ENCODE results near the gene KCNMA1. TPM values are rescaled to one million over a fixed set of nuclear protein-coding genes. Genes with fewer than 3 reads are reported as not detected.

KCNMA1 gene
- total RNA-seq, 1 donor from 2014 or later = 0.21 TPM

GRCh38 chr10:77052593-77052992 is 585.0 kb downstream of the KCNMA1 start:
- H3K27me3 Mint-ChIP-seq (ENCODE audit: low read depth) = peaks cover 1% of the 10 kb centered on the region
- no peaks in the 10 kb centered on the region for H3K36me3 Mint-ChIP-seq (ENCODE audit: low read depth)
- H3K9me3 Mint-ChIP-seq = no peaks in the 10 kb centered on the region
- DNase-seq (ENCODE audit: low spot score) = no peak
- no peak overlapping the region for H3K27ac Mint-ChIP-seq
- intact Hi-C loops (cut with micrococcal nuclease) = no loop called here
- no peak overlapping the region for H3K4me3 Mint-ChIP-seq (ENCODE audit: low read depth)
- H3K4me1 Mint-ChIP-seq (ENCODE audit: low read depth) = peaks cover 11% of the 10 kb centered on the region

DNA sequence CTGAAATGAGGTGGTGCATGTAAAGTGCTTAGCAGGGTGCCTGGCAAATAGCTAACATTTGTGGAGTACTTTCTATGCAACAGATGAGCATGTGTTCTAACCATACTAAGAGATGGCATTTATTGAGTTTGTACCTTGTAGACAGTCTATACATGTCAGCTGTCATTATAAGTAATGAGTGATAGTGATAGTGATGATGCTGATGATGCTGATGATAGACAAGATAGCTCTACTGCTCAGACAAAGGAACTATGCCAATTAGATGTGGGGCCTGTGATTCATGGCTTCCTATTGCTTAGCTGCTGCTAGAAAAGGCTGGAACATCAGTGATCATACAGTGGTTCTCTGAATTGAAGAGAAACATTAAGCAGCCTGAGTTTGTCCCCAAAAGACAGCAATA is 585.8 kb downstream of the KCNMA1 start:
- H3K27ac Mint-ChIP-seq = no peak overlapping the region
- peaks cover 11% of the 10 kb centered on the region for H3K4me1 Mint-ChIP-seq (ENCODE audit: low read depth)
- no peak for DNase-seq (ENCODE audit: low spot score)
- no peak overlapping the region for H3K4me3 Mint-ChIP-seq (ENCODE audit: low read depth)
- no peaks in the 10 kb centered on the region for H3K36me3 Mint-ChIP-seq (ENCODE audit: low read depth)
- peaks cover 3% of the 10 kb centered on the region for H3K27me3 Mint-ChIP-seq (ENCODE audit: low read depth)
- H3K9me3 Mint-ChIP-seq = no peaks in the 10 kb centered on the region
- intact Hi-C loops (cut with micrococcal nuclease) = no loop called here

DNA sequence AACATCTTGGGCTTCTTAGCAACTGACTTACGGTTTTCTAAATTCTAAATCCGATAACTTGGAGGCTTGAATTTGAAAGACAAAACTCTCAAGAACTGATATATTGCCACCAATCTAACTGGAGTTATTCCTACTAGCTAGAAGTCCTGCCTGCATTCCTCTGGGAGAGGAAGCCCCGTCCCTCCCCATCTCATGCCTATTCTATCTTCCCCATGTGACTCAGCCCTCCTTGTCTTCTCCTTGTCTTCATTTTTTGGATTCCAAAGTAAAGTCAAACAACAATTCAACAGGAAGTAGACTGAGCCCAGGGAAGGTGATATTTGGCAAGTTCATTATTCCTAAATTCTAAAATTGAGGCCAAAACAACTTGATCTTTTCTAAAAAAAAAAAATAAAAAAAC is 587.7 kb downstream of the KCNMA1 start:
- H3K4me3 Mint-ChIP-seq (ENCODE audit: low read depth) = no peak overlapping the region
- intact Hi-C loops (cut with micrococcal nuclease) = no loop called here

GRCh38 chr10:77049146-77049545 is 588.5 kb downstream of the KCNMA1 start:
- Mint-ChIP-seq H3K9me3 (no peaks in the 10 kb centered on the region), H3K4me3 (ENCODE audit: low read depth) (no peak overlapping the region), H3K27ac (no peak overlapping the region), H3K36me3 (ENCODE audit: low read depth) (no peaks in the 10 kb centered on the region), H3K4me1 (ENCODE audit: low read depth) (peaks cover 11% of the 10 kb centered on the region), H3K27me3 (ENCODE audit: low read depth) (peaks cover 12% of the 10 kb centered on the region)
- DNase-seq (ENCODE audit: low spot score) = no peak
- intact Hi-C loops (cut with micrococcal nuclease) = no loop called here

More for the DNA sequence above, 587.7 kb downstream of the KCNMA1 start:
- no peak overlapping the region for H3K27ac Mint-ChIP-seq
- DNase-seq (ENCODE audit: low spot score) = no peak
- H3K36me3 Mint-ChIP-seq (ENCODE audit: low read depth) = no peaks in the 10 kb centered on the region
- no peaks in the 10 kb centered on the region for H3K9me3 Mint-ChIP-seq
- peaks cover 11% of the 10 kb centered on the region for H3K4me1 Mint-ChIP-seq (ENCODE audit: low read depth)
- H3K27me3 Mint-ChIP-seq (ENCODE audit: low read depth) = peaks cover 9% of the 10 kb centered on the region

DNA sequence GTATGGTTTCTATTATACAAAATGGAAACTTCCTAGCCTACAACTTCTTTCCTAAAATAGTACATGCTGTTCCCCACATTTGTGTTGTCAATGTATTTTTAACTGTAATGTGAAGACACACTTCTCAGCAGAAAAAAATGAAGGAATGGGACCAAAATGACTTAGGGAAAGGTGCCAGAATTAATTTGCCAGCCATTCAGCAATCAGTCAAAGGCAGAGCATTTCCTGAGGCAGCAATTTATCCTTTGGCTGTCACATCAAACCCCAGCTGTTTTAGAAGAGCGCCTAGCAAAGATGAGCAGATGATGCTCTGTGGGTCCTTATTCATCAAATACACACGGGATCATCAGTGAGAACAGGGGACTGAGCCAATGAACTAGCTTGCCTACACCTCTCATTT is 592.5 kb downstream of the KCNMA1 start:
- peaks cover 6% of the 10 kb centered on the region for H3K4me1 Mint-ChIP-seq (ENCODE audit: low read depth)
- intact Hi-C loops (cut with micrococcal nuclease) = no loop called here
- H3K27ac Mint-ChIP-seq = no peak overlapping the region
- no peak overlapping the region for H3K4me3 Mint-ChIP-seq (ENCODE audit: low read depth)
- no peaks in the 10 kb centered on the region for H3K36me3 Mint-ChIP-seq (ENCODE audit: low read depth)
- no peaks in the 10 kb centered on the region for H3K9me3 Mint-ChIP-seq
- DNase-seq (ENCODE audit: low spot score) = no peak
- peaks cover 16% of the 10 kb centered on the region for H3K27me3 Mint-ChIP-seq (ENCODE audit: low read depth)

DNA sequence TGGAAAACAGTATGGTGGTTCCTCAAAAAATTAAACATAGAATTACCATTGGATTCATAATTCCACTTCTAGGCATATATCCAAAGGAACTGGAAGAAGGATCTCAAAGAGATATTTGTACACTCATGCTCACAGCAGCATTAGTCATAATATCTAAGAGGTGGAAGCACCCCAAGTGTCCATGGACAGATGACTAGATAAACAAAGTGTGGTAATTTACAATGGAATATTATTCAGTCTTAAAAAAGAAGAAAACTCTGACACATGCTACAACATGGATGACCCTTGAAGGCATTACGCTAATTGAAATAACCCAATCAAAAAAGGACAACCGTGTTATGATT is 594.2 kb downstream of the KCNMA1 start:
- Mint-ChIP-seq H3K9me3 (no peaks in the 10 kb centered on the region), H3K4me1 (ENCODE audit: low read depth) (peaks cover 6% of the 10 kb centered on the region), H3K36me3 (ENCODE audit: low read depth) (no peaks in the 10 kb centered on the region), H3K27me3 (ENCODE audit: low read depth) (peaks cover 16% of the 10 kb centered on the region), H3K4me3 (ENCODE audit: low read depth) (no peak overlapping the region), H3K27ac (no peak overlapping the region)
- intact Hi-C loops (cut with micrococcal nuclease) = no loop called here
- no peak for DNase-seq (ENCODE audit: low spot score)

- Mint-ChIP-seq H3K4me3 (ENCODE audit: low read depth) (no peak overlapping the region), H3K36me3 (ENCODE audit: low read depth) (no peaks in the 10 kb centered on the region), H3K27me3 (ENCODE audit: low read depth) (peaks cover 16% of the 10 kb centered on the region), H3K9me3 (no peaks in the 10 kb centered on the region), H3K27ac (no peak overlapping the region), H3K4me1 (ENCODE audit: low read depth) (peaks cover 6% of the 10 kb centered on the region)
- intact Hi-C loops (cut with micrococcal nuclease) = no loop called here
- no peak for DNase-seq (ENCODE audit: low spot score)
These were observed 594.7 kb downstream of the KCNMA1 start for GRCh38 chr10:77042706-77043419.

DNA sequence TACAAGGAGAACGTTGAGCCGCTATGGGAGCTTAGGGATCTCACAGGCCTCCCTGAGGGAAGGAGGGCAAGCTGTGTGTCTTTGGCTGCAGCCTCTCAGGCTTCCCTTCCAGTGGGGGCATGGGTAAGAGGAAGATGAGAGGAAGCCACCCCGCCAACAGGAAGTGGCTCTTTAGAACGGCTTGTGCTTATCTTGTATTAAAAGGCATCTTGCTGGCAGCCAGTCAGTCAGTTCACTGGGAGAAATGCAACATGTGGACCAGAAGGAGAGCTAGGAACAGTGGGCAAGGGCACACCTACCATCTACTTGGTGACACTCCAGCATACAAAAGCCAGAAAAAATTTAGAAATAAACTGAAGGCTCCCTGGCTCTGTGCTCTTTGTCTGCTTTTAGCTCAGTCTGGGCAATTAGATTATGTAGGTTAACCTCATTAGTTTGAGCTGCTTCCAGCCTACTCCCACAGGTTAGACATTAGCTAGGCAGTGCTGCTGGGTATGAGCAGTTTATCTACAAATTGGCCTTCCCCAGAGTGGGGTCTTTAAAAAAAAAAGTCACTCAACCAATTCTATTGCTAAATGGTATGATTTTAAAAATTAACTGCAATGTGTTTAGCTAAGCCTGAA is 595.9 kb downstream of the KCNMA1 start:
- peaks cover 6% of the 10 kb centered on the region for H3K4me1 Mint-ChIP-seq (ENCODE audit: low read depth)

DNA sequence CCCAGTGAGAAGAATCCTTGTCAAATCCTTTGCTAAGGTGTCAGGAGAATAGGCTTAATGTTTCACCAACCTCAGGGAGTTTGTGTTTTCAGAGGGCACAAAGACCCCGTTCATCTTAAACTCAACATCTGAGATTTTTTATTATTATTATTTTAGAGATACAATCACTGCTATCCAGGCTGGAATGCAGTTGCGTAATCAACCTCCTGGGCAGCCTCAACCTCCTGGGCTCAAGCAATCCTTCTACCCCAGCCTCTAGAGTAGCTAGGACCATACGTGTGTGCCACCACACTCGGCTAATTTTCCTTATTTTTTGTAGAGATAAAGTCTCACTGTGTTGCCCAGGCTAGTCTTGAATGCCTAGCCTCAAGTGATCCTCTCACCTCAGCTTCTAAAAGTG is 599.2 kb downstream of the KCNMA1 start:
- H3K27ac Mint-ChIP-seq = no peak overlapping the region
- intact Hi-C loops (cut with micrococcal nuclease) = no loop called here
- no peaks in the 10 kb centered on the region for H3K9me3 Mint-ChIP-seq
- no peak for DNase-seq (ENCODE audit: low spot score)
- H3K4me3 Mint-ChIP-seq (ENCODE audit: low read depth) = no peak overlapping the region
- H3K4me1 Mint-ChIP-seq (ENCODE audit: low read depth) = peaks cover 6% of the 10 kb centered on the region
- H3K27me3 Mint-ChIP-seq (ENCODE audit: low read depth) = peaks cover 5% of the 10 kb centered on the region
- H3K36me3 Mint-ChIP-seq (ENCODE audit: low read depth) = no peaks in the 10 kb centered on the region

More for the DNA sequence above, 595.9 kb downstream of the KCNMA1 start:
- no peaks in the 10 kb centered on the region for H3K36me3 Mint-ChIP-seq (ENCODE audit: low read depth)
- H3K27me3 Mint-ChIP-seq (ENCODE audit: low read depth) = peaks cover 13% of the 10 kb centered on the region
- intact Hi-C loops (cut with micrococcal nuclease) = no loop called here
- no peaks in the 10 kb centered on the region for H3K9me3 Mint-ChIP-seq
- peak overlapping the region; percentile 38 for H3K27ac Mint-ChIP-seq
- H3K4me3 Mint-ChIP-seq (ENCODE audit: low read depth) = no peak overlapping the region
- DNase-seq (ENCODE audit: low spot score) = no peak

GRCh38 chr10:77037735-77038403 is 599.7 kb downstream of the KCNMA1 start:
- H3K4me1 Mint-ChIP-seq (ENCODE audit: low read depth) = peaks cover 6% of the 10 kb centered on the region
- H3K27me3 Mint-ChIP-seq (ENCODE audit: low read depth) = peaks cover 7% of the 10 kb centered on the region
- H3K27ac Mint-ChIP-seq = no peak overlapping the region
- H3K9me3 Mint-ChIP-seq = no peaks in the 10 kb centered on the region
- H3K36me3 Mint-ChIP-seq (ENCODE audit: low read depth) = no peaks in the 10 kb centered on the region
- DNase-seq (ENCODE audit: low spot score) = no peak
- intact Hi-C loops (cut with micrococcal nuclease) = no loop called here
- no peak overlapping the region for H3K4me3 Mint-ChIP-seq (ENCODE audit: low read depth)

- Mint-ChIP-seq H3K27ac (no peak overlapping the region), H3K27me3 (ENCODE audit: low read depth) (peaks cover 7% of the 10 kb centered on the region), H3K4me1 (ENCODE audit: low read depth) (peaks cover 6% of the 10 kb centered on the region), H3K36me3 (ENCODE audit: low read depth) (no peaks in the 10 kb centered on the region), H3K9me3 (no peaks in the 10 kb centered on the region), H3K4me3 (ENCODE audit: low read depth) (no peak overlapping the region)
- no peak for DNase-seq (ENCODE audit: low spot score)
- intact Hi-C loops (cut with micrococcal nuclease) = no loop called here
These were observed 600.4 kb downstream of the KCNMA1 start for GRCh38 chr10:77036993-77037734.

- no peaks in the 10 kb centered on the region for H3K4me1 Mint-ChIP-seq (ENCODE audit: low read depth)
- no peak overlapping the region for H3K27ac Mint-ChIP-seq
- intact Hi-C loops (cut with micrococcal nuclease) = no loop called here
- peaks cover 10% of the 10 kb centered on the region for H3K27me3 Mint-ChIP-seq (ENCODE audit: low read depth)
- no peak for DNase-seq (ENCODE audit: low spot score)
- H3K4me3 Mint-ChIP-seq (ENCODE audit: low read depth) = no peak overlapping the region
- no peaks in the 10 kb centered on the region for H3K36me3 Mint-ChIP-seq (ENCODE audit: low read depth)
- no peaks in the 10 kb centered on the region for H3K9me3 Mint-ChIP-seq
These were observed 601.3 kb downstream of the KCNMA1 start for GRCh38 chr10:77036276-77036675.

- Mint-ChIP-seq H3K4me1 (ENCODE audit: low read depth) (no peaks in the 10 kb centered on the region), H3K27ac (no peak overlapping the region), H3K27me3 (ENCODE audit: low read depth) (peaks cover 10% of the 10 kb centered on the region), H3K36me3 (ENCODE audit: low read depth) (no peaks in the 10 kb centered on the region), H3K9me3 (no peaks in the 10 kb centered on the region), H3K4me3 (ENCODE audit: low read depth) (no peak overlapping the region)
- intact Hi-C loops (cut with micrococcal nuclease) = no loop called here
- DNase-seq (ENCODE audit: low spot score) = no peak
These were observed 602.8 kb downstream of the KCNMA1 start for GRCh38 chr10:77034795-77035194.

All from activated T-helper 2 cell treated with anti-CD3 and anti-CD28 coated beads, Interferon-gamma antibody, Interleukin-2, Interleukin-4, amounts not matched to agents 10 μg/mL and 5 μg/mL and 100 μg/mL, durations not matched to agents 14 hours and 24 hours and 36 hours (primary cell).